Esophagus muscularis mucosa (tissue), 4 donors: ENCODE measurements around the gene PRRX1. TPM values are rescaled to one million over a fixed set of nuclear protein-coding genes. Genes with fewer than 3 reads are reported as not detected.
A peak's percentile ranks its signal among the peaks of the same experiment; 100 is the strongest.

Experiments
- DNase-seq: peaks from one replicate; pipeline ENCODE4 v3.0.0-alpha.2; 2017; ENCODE audit errors: extremely low spot score
- H3K27ac ChIP-seq, 4 donors: fragments of 200-600 bp; sonication (generic); replicated peaks in 1 of 4; 1 replicate in 3 of 4; 2 replicates in 1 of 4; pipeline ENCODE4 v1.5.1; 2016 to 2019; ENCODE audit warnings: mild to moderate bottlenecking in 1 of 4
- H3K27me3 ChIP-seq, 4 donors: fragments of 200-600 bp; sonication (generic); one replicate each; pipeline versions ENCODE4 v1.5.1 to v1.6.0; 2016 to 2019
- H3K36me3 ChIP-seq, 4 donors: fragments of 200-600 bp; sonication (generic); one replicate each; pipeline ENCODE4 v1.5.1; 2016 to 2019
- H3K4me1 ChIP-seq, 4 donors: fragments of 200-600 bp; sonication (generic); one replicate each; pipeline ENCODE4 v1.5.1; 2016 to 2019
- H3K4me3 ChIP-seq, 4 donors: fragments of 200-600 bp; sonication (generic); 1 replicate in 2 of 4; 2 replicates in 2 of 4; pipeline ENCODE4 v1.5.1; 2016 to 2019; ENCODE audit warnings: mild to moderate bottlenecking in 4 of 4, moderate library complexity in 1 of 4
- H3K9me3 ChIP-seq, 4 donors: fragments of 200-600 bp; sonication (generic); 1 replicate in 3 of 4; 2 replicates in 1 of 4; pipeline ENCODE4 v1.5.1; 2016 to 2019
- CTCF ChIP-seq, 3 experiments: fragments of 200-600 bp in 2 of 3; fragments of 450-650 bp in 1 of 3; sonication (generic) in 2 of 3; IDR thresholded peaks; one replicate each; pipeline ENCODE4 v1.5.1; 2017 to 2019; ENCODE audit warnings: antibody characterized with exemption in 3 of 3, mild to moderate bottlenecking in 2 of 3, moderate library complexity in 1 of 3
- EP300 ChIP-seq: sonication (generic); formaldehyde crosslinking; IDR thresholded peaks from one replicate; pipeline ENCODE4 v1.6.1; 2017; ENCODE audit warnings: antibody characterized with exemption
- POLR2A ChIP-seq: fragments of 450-650 bp; IDR thresholded peaks from one replicate; pipeline ENCODE4 v1.6.1; 2017; ENCODE audit warnings: antibody characterized with exemption, moderate library complexity, mild to moderate bottlenecking, low read depth
- POLR2AphosphoS5 ChIP-seq, 2 donors: sonication (generic); formaldehyde crosslinking; IDR thresholded peaks; one replicate each; pipeline ENCODE4 v1.6.1; 2017; ENCODE audit warnings: antibody characterized with exemption in 2 of 2
- WGBS: methylation state at CpG from one replicate; pipeline ENCODE4 v1.1.5; 2018; 5-methylcytosine and 5-hydroxymethylcytosine counted together
- intact Hi-C: fragments of 100-400 bp; cut with DNase I; formaldehyde crosslinking; loops from one replicate; pipeline ENCODE4 v1.15.1; 2023
- total RNA-seq, 4 donors: library from RNA; depleted of rRNA; stranded (reverse); fragments of >200 nt; gene quantifications; one replicate each; pipeline versions ENCODE4 v1.1.0 to v1.2.1, GENCODE V29; 2016

Gene PRRX1
- total RNA-seq, 4 donors from 2014 or later: 11.6 to 31.2 (median 28.4) TPM

DNA sequence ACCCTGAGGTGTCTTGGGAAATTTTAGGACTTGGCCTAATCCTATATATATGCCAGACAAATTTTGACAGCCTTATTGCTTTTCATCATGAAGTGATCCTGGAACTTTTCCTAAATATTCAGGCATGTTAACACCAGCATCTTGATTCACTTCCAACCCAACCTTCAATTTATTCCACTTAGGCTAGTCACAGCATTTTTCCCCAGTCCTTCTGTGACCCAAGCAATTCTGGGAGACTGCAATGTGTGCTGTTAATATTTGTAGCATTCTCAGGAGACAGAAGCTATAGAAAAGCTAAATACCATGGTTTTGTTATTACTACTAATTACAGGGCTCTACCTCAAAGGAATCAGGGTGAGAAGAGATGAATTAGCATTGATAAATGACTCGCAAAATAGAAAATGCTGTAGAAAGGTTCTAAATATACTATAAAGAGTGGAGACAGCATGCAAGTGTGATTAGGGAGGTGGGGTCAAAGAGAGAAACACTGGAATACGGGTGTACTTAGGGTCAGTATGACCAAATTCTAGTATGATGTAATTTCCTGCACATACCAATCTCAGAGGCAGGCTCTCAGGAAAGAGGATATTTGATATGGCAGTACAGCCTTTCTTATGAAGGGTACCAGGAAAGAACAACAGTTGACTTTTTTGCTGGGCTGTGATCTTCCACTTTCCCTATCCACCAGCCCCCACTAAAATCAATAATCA is 29.1 kb downstream of the PRRX1 start:
- DNase-seq: peak; percentile 42
- Histone ChIP-seq H3K27me3 (no peaks in the 10 kb centered on the region), H3K4me3 (no peak overlapping the region), H3K36me3 (no peaks in the 10 kb centered on the region), H3K4me1 (peaks cover 0 to 14% (median 2%) of the 10 kb centered on the region in 4 donors), H3K27ac (peak overlapping the region in 3 of 4 donors; percentile 32 to 58 (median 54)), H3K9me3 (no peaks in the 10 kb centered on the region)
- no peak for TF ChIP-seq CTCF (IDR thresholded peaks at IDR 0.05)
- TF ChIP-seq EP300: no peak
- no peak for TF ChIP-seq POLR2AphosphoS5 (IDR thresholded peaks at IDR 0.05)
- TF ChIP-seq POLR2A: no peak
- intact Hi-C loops: no loop called here
- 59% methylated on average over 2 of the region's 2 CpGs for WGBS

DNA sequence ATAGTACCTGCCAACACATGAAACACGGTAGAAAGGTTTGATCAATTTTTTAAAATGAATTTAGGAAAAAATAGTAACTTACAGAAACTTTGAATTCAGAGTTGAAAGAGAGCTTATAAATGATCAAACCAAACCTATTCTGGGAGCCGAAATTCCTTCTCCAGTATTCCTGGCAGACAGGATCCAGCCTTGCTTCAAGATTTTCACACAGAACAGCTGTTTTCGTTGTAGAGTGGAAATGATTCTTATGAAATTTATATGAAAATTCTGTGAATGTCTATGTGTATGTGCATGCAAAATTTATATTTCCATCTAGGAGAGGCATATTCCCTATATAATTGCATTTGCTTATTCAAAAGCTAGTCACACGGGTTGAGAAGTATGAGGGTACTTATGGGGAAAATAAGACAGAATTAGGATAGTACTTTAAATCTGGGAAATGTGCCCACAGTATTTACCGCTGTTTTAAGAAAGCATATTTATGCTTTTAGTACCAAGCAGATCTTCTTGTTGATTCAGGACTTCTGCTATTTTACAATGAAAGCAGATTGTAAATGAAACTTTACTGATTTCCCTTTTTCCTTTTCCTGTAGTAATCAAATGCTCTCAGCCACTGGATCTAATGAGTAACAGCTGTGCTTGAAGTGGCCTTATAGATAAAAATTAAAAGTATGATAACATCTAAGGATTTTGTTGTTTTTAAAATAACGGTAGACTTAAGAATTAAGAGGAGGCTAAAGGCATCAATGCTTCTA is 30.4 kb downstream of the PRRX1 start:
- Histone ChIP-seq H3K27me3 (no peaks in the 10 kb centered on the region), H3K4me3 (no peak overlapping the region), H3K9me3 (no peaks in the 10 kb centered on the region), H3K27ac (peak overlapping the region in 3 of 4 donors; percentile 32 to 58 (median 54)), H3K36me3 (no peaks in the 10 kb centered on the region), H3K4me1 (peaks cover 9 to 26% (median 12%) of the 10 kb centered on the region in 4 donors)
- TF ChIP-seq EP300: no peak
- TF ChIP-seq POLR2A: no peak
- TF ChIP-seq POLR2AphosphoS5 (IDR thresholded peaks at IDR 0.05): no peak
- no peak for TF ChIP-seq CTCF (IDR thresholded peaks at IDR 0.05)
- peak; percentile 24 for DNase-seq
- 51% methylated on average over 6 of the region's 6 CpGs for WGBS
- intact Hi-C loops: no loop called here

DNA sequence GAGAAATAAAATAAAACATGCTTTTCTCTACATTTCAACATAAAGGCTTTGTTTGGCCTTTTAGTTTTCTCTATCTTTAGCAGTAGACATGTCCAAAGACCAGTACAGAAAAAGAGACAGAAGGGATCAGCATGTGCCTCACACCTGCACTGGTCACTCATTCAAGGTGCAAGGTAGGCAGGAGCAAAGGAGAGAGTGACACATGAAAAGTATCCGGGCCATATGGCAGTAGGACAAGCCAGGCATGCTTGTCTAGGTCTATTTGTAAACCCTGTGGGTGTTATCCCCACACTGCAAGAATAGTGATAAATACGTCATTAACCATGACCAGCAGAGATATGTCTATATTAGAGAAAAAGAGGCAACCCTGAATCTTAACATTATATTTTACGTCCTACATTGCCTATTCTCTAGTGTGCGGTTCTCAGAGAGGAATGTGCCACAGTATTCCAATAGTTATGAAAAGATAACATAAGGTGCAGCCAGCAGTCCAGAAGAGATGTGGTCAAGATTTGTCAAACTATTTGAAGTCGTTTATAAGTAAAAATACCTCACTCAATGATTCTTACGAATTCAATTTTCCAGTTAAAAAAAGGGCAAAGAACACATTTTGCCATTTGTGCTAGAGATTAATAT is 32.1 kb downstream of the PRRX1 start:
- intact Hi-C loops: no loop called here
- DNase-seq: no peak
- Histone ChIP-seq H3K36me3 (no peaks in the 10 kb centered on the region), H3K4me3 (no peak overlapping the region), H3K27me3 (no peaks in the 10 kb centered on the region), H3K27ac (no peak overlapping the region), H3K4me1 (peaks cover 14 to 31% (median 21%) of the 10 kb centered on the region in 4 donors), H3K9me3 (no peaks in the 10 kb centered on the region)
- WGBS: 82% methylated on average over 6 of the region's 6 CpGs
- TF ChIP-seq CTCF (IDR thresholded peaks at IDR 0.05): no peak
- no peak for TF ChIP-seq EP300
- no peak for TF ChIP-seq POLR2A
- TF ChIP-seq POLR2AphosphoS5 (IDR thresholded peaks at IDR 0.05): no peak

GRCh38 chr1:170696591-170697290 is 32.8 kb downstream of the PRRX1 start:
- H3K4me3 ChIP-seq: no peak overlapping the region

More at GRCh38 chr1:170696591-170697290, 32.8 kb downstream of the PRRX1 start:
- no peaks in the 10 kb centered on the region for H3K36me3 ChIP-seq
- intact Hi-C loops: no loop called here
- no peak for TF ChIP-seq POLR2AphosphoS5 (IDR thresholded peaks at IDR 0.05)
- no peak for TF ChIP-seq POLR2A
- TF ChIP-seq CTCF (IDR thresholded peaks at IDR 0.05): no peak
- no peak for TF ChIP-seq EP300
- H3K27ac ChIP-seq: peak overlapping the region in 2 of 4 donors; percentile 13 to 15
- H3K27me3 ChIP-seq: no peaks in the 10 kb centered on the region
- no peaks in the 10 kb centered on the region for H3K9me3 ChIP-seq
- peak; percentile 14 for DNase-seq
- peaks cover 14 to 31% (median 21%) of the 10 kb centered on the region in 4 donors for H3K4me1 ChIP-seq
- 61% methylated on average over 6 of the region's 6 CpGs for WGBS
